ENCODE results near the gene ERC2. TPM values are rescaled to one million over a fixed set of nuclear protein-coding genes. Genes with fewer than 3 reads are reported as not detected.

Gene ERC2
- total and polyA plus RNA-seq, 2 of the 8 experiments (the other 6 are each of a cell fraction or from before 2014, with no cell fraction given) = 16.4 to 22.8 TPM

DNA sequence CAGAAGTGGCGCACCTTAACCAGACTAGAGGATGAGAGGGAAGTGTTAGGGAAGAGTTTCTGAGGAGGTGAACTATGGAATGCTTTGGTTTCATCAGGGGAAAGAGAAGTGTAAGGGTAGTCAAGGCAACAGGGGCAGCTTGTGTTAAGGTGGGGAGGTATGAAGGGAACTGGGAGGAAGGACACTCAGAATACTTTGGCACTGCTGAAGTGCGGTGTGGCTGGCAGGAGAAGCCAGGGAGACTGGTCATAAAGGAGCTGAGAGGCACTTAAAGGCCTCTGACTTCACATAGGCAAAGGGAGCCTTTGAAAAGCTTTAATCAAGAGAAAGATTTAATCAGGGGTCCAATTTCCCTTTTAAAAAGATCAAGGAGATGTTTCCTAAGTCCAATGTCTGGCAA lies 129.0 kb downstream of the ERC2 start:
- no peak for FAIRE-seq
- POLR2A ChIA-PET (ENCODE audit: partially characterized antibody) = no interaction called here
- Histone ChIP-seq H3K79me2 (ENCODE audit: control insufficient read depth in 1 of 2, insufficient read depth in 2 of 2, low read length in 2 of 2) (no peaks in the 10 kb centered on the region), H3K4me3 (ENCODE audit: extremely low read depth in 1 of 4, insufficient read depth in 2 of 4, low read depth in 3 of 4, low read length in 4 of 4) (no peak overlapping the region), H3K27ac (ENCODE audit: low read depth, low read length) (no peak overlapping the region), H2BK20ac (ENCODE audit: low read length) (no peak overlapping the region), H3K4me2 (ENCODE audit: insufficient read depth in 1 of 2, low read depth in 2 of 2, low read length in 2 of 2) (no peak overlapping the region), H3K27me3 (replicated peaks in 1 of 4; ENCODE audit: control insufficient read depth in 3 of 4, extremely low read depth in 1 of 4, insufficient read depth in 3 of 4, low read length in 3 of 4) (no peaks in the 10 kb centered on the region), H2BK120ac (replicated peaks; ENCODE audit: low read depth, low read length) (no peak overlapping the region), H2AK5ac (ENCODE audit: low read depth, low read length) (no peak overlapping the region), H3K9ac (replicated peaks in 1 of 4; ENCODE audit: extremely low read depth in 1 of 4, low read depth in 3 of 4, low read length in 3 of 4) (no peak overlapping the region), H2BK12ac (ENCODE audit: low read depth, low read length) (no peak overlapping the region), H3K18ac (ENCODE audit: extremely low read depth, low read length) (no peak overlapping the region), H4K8ac (ENCODE audit: extremely low read depth, insufficient read depth, low read length) (no peak overlapping the region), H3K23me2 (ENCODE audit: low read depth, low read length) (peaks cover 2% of the 10 kb centered on the region; the same call in 1 of the 2 replicates), H3K14ac (ENCODE audit: insufficient read length) (no peak overlapping the region), H4K20me1 (replicated peaks in 1 of 2; ENCODE audit: control insufficient read depth in 1 of 2, insufficient read depth in 2 of 2, low read length in 2 of 2) (peaks cover 2 to 3% of the 10 kb centered on the region in 2 experiments), H3K4ac (replicated peaks; ENCODE audit: insufficient read length, low read depth, low read length) (no peak overlapping the region), H3K23ac (ENCODE audit: insufficient read length) (no peak overlapping the region), H3K56ac (replicated peaks; ENCODE audit: insufficient read length, low read depth, low read length) (no peak overlapping the region), H4K5ac (ENCODE audit: insufficient read length, low read depth, low read length) (no peak overlapping the region), H3K79me1 (ENCODE audit: low read depth, low read length) (no peaks in the 10 kb centered on the region), H2BK15ac (ENCODE audit: low read length) (no peak overlapping the region), H2AFZ (ENCODE audit: low read length) (no peak overlapping the region), H4K91ac (replicated peaks; ENCODE audit: insufficient read length, low read length) (no peak overlapping the region), H3K9me3 (ENCODE audit: insufficient read depth in 2 of 2, low read depth in 1 of 2, low read length in 1 of 2) (no peaks in the 10 kb centered on the region), H2BK5ac (ENCODE audit: low read depth, low read length) (no peak overlapping the region), H3K4me1 (replicated peaks in 1 of 4; ENCODE audit: control insufficient read depth in 3 of 4, insufficient read depth in 4 of 4, low read length in 3 of 4) (no peaks in the 10 kb centered on the region), H3K36me3 (ENCODE audit: control insufficient read depth in 2 of 4, insufficient read depth in 4 of 4, low read length in 3 of 4) (no peaks in the 10 kb centered on the region)
- no peak for DNase-seq (ENCODE audit: low read depth in 1 of 2, low spot score in 2 of 2)
- CTCF ChIA-PET (ENCODE audit: partially characterized antibody) = interaction anchor here (0.8 to 9.9 kb wide), 14 partner anchors 11 to 158 kb away, joined by 3 to 133 read pairs (median 7); no protein-coding TSS in a partner anchor
- WGBS, 2 experiments (ENCODE audit: extremely low coverage in 1 of 2, insufficient coverage in 1 of 2, insufficient read length in 1 of 2, insufficient replicate concordance in 2 of 2, low coverage in 1 of 2, low lambda C conversion rate in 2 of 2, missing lambda C conversion rate in 1 of 2) = 93% methylated on average over 2 of the region's 2 CpGs; no CpG with 5 or more reads in 1 of the 2 experiments
- no peak for TF ChIP-seq KDM1A (IDR thresholded peaks at IDR 0.05; ENCODE audit: borderline replicate concordance, low read length)
- no peak for TF ChIP-seq TAF7 (optimal IDR thresholded peaks at IDR 0.05; ENCODE audit: borderline replicate concordance, low read depth, low read length)
- TF ChIP-seq TAF1 (IDR thresholded peaks at IDR 0.05; ENCODE audit: low read depth, low read length) = no peak
- no peak for TF ChIP-seq TEAD4 (IDR thresholded peaks at IDR 0.05; ENCODE audit: low read depth, low read length)
- TF ChIP-seq, protein P1, sequence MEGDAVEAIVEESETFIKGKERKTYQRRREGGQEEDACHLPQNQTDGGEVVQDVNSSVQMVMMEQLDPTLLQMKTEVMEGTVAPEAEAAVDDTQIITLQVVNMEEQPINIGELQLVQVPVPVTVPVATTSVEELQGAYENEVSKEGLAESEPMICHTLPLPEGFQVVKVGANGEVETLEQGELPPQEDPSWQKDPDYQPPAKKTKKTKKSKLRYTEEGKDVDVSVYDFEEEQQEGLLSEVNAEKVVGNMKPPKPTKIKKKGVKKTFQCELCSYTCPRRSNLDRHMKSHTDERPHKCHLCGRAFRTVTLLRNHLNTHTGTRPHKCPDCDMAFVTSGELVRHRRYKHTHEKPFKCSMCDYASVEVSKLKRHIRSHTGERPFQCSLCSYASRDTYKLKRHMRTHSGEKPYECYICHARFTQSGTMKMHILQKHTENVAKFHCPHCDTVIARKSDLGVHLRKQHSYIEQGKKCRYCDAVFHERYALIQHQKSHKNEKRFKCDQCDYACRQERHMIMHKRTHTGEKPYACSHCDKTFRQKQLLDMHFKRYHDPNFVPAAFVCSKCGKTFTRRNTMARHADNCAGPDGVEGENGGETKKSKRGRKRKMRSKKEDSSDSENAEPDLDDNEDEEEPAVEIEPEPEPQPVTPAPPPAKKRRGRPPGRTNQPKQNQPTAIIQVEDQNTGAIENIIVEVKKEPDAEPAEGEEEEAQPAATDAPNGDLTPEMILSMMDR (IDR thresholded peaks at IDR 0.05; ENCODE audit: control extremely low read depth in 1 of 3, insufficient read depth in 1 of 3, low read depth in 1 of 3, low read length in 3 of 3) = no peak
- no peak for TF ChIP-seq NANOG (IDR thresholded peaks at IDR 0.05; ENCODE audit: insufficient read depth, low read depth, low read length, poor library complexity, severe bottlenecking)
- TF ChIP-seq CREB1 (IDR thresholded peaks at IDR 0.05) = no peak
- no peak for TF ChIP-seq CBX8 (IDR thresholded peaks at IDR 0.05; ENCODE audit: borderline replicate concordance, low read depth, low read length)
- TF ChIP-seq, protein P2, sequence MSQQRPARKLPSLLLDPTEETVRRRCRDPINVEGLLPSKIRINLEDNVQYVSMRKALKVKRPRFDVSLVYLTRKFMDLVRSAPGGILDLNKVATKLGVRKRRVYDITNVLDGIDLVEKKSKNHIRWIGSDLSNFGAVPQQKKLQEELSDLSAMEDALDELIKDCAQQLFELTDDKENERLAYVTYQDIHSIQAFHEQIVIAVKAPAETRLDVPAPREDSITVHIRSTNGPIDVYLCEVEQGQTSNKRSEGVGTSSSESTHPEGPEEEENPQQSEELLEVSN (IDR thresholded peaks at IDR 0.05) = no peak
- TF ChIP-seq CTBP2 (IDR thresholded peaks at IDR 0.05; ENCODE audit: borderline replicate concordance, insufficient read depth, insufficient read length, low read length) = no peak
- no peak for TF ChIP-seq BACH1 (IDR thresholded peaks at IDR 0.05; ENCODE audit: low read length)

Measured in H1 (cell line).